OCI-M2 (cell line): ENCODE measurements around the gene PEAR1.

Experiments used
- DNase-seq: peaks from one replicate; lab custom pipeline; 2025; ENCODE audit not compliant: unreplicated experiment; lab: John Stamatoyannopoulos, UW

Gene PEAR1

GRCh38 chr1:156859523-156860112 lies 33.9 kb upstream of the PEAR1 start:
- DNase-seq: no peak

DNA sequence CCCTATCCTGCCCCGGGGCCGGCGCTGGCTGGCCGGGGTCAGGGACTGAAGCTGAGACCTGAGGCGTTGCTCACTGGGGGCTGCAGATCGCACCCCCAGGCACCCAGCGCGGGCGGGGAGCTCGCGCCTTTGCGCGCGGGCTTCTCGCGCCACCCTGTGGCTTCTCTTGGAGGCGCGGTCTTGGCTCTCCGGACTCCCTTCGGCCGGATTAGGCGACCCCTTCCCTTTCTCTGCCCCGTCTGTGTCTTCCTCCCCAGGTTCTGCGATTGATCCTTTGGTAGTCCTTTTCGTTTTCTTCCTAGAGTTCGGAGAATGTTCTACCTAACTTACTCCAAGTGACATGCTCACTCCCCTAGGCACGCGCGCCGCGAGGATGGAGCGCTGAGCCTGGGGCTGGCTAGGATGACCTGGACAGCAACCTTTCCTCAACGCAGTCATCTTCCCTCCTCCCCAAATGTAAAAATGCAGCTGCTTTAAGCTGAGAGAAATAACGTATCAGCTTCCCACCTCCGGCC lies 33.3 kb upstream of the PEAR1 start:
- no peak for DNase-seq

DNA sequence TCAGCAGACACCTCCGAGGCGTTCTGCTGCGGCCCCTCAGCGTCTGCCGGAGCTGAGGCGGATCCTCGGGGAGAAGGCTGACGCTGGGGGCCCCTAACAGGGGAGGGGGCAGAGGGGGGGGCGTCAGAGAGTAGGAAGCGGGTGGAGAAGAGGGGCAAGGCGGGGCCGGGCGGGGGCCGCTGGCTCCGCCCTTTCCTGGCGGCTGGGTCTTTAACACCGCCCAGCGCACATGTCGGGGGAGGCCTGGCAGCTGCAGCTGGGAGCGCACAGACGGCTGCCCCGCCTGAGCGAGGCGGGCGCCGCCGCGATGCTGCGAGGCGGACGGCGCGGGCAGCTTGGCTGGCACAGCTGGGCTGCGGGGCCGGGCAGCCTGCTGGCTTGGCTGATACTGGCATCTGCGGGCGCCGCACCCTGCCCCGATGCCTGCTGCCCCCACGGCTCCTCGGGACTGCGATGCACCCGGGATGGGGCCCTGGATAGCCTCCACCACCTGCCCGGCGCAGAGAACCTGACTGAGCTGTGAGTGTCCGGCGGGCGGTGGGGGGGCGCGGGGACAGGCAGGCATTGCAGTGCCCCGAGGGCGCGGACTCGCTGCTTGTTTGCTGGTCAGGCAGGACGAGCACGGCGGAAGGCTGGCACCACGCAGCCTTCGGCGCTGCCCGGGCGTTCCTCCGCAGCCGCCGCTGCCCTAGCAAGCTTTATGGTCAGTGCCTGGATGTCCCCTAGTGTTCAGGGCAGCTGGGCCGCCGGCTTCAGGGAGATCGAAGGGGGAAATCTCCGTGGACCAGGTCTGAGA lies 32.7 kb upstream of the PEAR1 start, which contains the start of gene NTRK1:
Gene NTRK1 (plus strand): TSS at position 238 of the 796 bp plus-strand sequence. CDS start 70 bp downstream, at position 308.
- DNase-seq: no peak

DNA sequence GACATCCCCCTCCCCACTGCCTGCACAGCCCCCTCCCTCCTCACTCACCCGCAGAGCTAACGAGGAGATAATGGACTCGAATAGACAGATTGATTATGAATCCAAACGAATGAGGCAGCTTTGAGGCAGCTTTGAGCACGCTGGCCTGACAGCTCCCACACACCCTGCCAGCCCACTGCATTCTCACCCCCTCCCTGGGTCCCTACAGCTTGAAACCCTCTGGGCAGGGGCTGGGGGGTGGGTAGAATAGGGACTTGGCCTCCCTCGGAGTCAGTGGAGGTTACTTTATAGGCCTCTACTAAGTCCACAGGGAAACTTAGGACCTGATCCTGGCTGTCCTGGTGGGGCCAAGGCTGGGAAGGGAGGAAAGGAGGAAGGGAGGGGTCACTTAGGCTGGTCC lies 30.9 kb upstream of the PEAR1 start:
- no peak for DNase-seq

DNA sequence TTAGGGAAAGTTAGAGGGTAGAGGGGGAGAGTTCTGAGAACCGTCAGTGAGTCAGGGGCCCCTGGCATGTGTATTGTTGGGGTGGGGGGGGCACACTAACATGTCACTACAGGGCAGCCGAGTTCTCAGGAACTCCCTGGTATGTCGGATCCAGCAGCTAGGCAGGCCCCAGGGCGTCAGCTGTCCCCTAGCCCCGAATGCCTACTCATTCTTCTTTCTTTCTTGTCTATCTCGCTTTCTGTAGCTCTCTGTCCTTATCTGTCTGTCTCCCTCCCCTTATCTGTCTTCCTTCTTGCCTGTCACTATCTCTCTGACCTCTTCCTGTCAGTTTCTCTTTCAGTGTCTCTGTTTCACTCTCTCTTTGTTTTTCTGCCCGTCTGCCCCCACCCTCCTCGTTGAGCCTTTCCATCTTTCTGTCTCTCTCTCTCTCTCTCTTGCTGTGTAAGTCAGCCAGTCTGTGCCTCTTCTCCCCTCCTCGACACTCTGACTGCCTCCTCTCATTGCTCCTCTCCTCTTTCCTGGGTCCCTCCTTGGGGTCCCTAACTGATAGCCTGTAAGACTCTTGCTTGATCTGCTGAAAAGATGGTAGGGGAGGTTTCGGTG lies 30.4 kb upstream of the PEAR1 start:
- no peak for DNase-seq

GRCh38 chr1:156863631-156864030 lies 29.9 kb upstream of the PEAR1 start:
- DNase-seq: no peak

DNA sequence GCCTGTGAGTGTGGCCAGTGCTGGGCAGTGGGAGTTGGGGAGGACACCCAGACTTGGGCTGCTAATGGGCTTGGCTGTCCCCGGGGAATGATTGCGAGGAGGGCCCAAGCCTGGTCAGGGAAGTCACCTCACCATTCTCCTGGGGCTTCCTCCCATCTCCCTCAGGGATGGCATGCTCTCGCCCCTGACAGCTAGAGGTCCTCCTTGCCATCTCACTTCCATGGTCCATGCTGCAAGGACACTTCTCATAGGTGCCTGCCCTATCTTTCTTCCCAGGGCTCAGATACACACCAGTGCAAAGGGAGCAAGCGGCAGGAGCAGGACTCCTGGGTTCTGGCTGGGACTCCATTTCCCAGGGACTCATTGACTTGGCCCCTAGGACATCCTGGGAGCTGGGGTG lies 28.7 kb upstream of the PEAR1 start:
- DNase-seq: no peak

DNA sequence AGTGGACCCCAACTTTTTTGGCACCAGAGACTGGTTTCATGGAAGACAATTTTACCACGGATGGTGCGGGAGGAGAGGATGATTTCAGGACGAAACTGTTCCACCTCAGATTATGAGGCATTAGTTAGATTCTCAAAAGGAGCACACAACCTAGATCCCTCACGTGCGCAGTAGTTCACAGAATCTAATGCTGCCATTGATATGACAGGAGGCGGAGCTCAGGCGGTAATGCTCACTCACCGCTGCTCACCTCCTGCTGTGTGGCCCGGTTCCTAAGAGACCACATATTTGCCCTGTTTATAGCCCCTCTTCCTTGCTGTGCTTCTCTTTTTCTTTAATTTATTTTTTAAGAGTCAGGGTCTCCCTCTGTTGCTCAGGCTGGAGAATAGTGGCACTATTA lies 28.3 kb upstream of the PEAR1 start:
- DNase-seq: no peak

DNA sequence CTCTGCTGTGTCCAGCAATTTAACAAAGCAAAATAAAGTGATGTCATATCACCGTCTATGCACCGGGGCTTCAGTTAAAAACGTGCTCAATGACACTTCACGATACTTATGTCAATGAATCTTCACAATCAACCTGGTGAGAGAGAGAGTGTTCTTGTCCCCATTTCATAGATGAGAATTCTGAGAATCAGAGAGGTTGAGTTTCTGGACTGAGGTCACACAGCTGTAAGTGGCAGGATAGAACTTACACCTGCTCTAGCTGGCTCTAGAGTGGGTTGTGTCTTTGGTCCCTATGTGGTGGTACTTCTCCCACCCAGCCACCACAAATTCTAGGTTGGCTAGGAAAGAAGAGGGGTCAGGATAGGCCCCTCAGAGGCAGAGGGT lies 27.7 kb upstream of the PEAR1 start:
- DNase-seq: no peak

- no peak for DNase-seq
These were observed 27.1 kb upstream of the PEAR1 start for GRCh38 chr1:156866249-156866909.

DNA sequence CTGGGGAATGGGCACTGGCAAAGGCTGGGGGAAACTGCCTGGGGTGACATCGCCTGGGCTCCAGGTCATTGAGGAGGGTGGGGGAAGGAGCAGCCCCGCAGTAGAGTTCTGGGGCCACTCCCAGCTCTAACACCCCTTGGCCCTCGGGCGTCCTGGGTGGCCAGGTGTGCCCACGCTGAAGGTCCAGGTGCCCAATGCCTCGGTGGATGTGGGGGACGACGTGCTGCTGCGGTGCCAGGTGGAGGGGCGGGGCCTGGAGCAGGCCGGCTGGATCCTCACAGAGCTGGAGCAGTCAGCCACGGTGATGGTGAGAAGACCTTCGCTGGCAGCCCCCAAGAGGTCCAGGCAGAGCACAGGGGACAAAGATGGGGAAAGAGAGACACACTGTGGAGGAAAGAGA lies 25.2 kb upstream of the PEAR1 start:
- no peak for DNase-seq

DNA sequence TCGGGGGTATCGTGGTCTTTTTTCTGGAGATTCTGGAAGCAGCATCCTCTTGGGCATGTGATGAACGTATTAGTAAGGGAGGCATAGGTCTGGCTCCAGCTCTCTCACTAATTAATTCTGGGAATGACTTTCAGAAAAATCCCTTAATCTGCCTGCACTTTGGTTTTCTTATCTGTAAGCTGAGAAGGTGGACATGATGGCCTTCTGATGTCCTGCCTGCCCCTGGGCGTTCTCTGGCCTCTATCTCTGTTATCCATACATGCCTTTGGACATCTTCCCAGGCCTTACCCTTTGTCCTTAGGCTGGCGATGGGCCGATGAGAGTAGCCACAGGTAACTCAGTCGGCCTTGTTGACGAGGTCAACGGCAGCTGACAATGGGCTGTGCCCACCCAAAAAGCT lies 24.1 kb upstream of the PEAR1 start:
- no peak for DNase-seq

DNA sequence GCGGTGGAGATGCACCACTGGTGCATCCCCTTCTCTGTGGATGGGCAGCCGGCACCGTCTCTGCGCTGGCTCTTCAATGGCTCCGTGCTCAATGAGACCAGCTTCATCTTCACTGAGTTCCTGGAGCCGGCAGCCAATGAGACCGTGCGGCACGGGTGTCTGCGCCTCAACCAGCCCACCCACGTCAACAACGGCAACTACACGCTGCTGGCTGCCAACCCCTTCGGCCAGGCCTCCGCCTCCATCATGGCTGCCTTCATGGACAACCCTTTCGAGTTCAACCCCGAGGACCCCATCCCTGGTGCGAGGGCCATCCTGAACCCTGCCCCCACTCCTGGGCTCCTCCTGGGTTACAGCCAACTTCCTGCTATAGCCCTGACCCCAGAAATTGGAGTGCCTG lies 19.9 kb upstream of the PEAR1 start:
- DNase-seq: no peak

DNA sequence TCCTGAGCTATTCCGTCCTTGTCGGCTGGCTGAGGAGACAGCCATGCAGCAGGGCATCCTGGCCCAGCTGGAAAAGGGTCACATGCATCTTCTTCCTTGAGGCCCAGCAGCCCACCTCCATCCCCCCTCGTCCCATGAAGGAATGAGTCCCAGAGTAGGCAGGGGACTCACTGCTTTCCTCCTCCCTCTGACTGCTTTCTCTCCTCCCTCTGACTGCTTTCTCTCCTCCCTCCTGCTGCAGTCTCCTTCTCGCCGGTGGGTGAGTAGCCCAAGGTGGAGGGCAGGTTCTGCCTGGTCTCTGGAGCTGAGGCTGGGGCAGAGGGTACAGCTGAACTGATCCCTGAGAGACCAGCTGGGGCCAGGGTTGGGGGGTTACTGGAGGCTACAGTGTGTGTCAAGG lies 19.4 kb upstream of the PEAR1 start:
- DNase-seq: no peak

DNA sequence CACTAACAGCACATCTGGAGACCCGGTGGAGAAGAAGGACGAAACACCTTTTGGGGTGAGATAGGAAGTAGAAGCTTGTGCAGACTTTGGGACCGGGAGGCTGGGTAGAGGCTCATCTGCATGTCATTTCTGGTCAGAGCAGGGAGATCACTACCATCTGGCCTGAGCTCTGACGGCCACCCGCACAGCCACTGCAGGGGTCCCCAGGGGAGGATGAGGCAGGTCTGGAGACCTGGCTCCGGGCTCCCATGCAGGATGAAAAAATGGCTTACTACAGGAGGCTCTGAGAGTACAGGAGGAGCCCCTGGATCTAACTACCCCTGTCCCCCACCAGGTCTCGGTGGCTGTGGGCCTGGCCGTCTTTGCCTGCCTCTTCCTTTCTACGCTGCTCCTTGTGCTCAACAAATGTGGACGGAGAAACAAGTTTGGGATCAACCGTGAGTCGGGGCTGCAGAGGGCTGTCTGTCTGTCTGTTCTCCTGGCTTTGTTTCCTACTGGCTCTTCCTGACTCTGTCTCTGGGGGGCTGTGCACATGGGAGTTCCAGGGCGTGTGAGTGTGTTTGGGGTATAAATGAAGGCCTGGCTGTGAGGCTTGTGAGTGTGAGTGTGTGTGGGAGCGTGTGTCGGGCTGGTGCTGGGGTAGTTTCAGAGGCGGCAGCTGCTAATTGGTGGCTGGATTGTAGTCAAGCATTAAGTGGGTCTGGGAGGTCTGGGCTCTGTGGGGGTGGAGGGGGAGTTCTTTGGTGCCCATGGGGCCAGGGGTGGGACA lies 18.8 kb upstream of the PEAR1 start:
- no peak for DNase-seq

DNA sequence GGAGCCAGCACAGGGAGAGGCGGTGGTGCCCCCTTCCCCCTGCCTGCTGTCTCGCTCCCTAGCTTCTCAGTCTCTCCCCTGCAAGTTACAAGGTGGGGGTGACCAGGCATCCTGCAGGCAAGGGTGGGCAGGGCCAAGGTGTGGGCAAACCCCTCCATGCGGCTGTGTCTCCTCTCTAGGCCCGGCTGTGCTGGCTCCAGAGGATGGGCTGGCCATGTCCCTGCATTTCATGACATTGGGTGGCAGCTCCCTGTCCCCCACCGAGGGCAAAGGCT lies 18.2 kb upstream of the PEAR1 start:
- no peak for DNase-seq

DNA sequence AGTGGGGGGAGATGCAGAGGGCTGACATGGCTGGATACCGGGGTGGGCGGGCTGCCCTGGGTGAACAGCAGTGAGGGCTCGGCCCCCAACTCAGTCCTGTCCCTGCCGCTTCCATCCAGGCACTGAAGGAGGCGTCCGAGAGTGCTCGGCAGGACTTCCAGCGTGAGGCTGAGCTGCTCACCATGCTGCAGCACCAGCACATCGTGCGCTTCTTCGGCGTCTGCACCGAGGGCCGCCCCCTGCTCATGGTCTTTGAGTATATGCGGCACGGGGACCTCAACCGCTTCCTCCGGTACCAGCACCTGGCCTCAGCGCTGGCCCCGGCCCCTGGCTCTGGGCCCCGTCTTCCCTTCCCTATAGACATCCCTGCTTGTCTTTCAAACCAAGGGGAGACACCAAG lies 17.2 kb upstream of the PEAR1 start:
- DNase-seq: no peak

- no peak for DNase-seq
These were observed 15.9 kb upstream of the PEAR1 start for GRCh38 chr1:156877433-156878170.

DNA sequence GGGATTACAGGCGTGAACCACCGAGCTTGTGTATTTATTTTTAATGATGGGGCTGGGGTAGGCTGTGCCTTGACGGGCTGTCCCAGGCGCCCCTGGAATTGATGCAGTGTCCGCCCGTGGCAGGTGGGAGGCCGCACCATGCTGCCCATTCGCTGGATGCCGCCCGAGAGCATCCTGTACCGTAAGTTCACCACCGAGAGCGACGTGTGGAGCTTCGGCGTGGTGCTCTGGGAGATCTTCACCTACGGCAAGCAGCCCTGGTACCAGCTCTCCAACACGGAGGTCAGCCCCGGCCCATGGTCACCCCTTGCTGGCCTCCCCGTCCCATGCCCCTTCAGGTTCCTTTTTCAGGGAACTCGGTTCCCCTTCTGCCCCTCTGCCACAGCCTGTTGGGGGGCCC lies 13.6 kb upstream of the PEAR1 start:
- no peak for DNase-seq

DNA sequence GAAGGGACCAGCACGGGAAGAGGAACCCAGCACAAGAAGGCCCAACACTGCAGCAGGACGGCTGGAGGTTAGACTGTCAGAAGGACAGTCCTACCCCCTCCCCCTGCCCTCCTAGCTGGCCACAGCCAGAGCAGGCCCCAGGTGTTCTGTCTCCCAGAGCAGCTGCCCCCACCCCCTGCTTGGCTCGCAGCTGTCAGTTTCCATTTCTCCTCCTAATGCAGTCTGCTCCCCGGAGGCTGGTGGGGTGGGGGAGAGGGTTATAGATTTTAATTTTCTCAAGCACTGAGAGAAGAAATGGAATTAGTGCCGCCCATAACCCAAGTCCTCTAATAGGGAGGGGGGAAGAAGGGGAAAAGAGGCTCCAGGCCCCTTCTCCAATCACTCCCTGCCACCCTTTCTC lies 13.0 kb upstream of the PEAR1 start:
- no peak for DNase-seq

GRCh38 chr1:156881101-156881500 lies 12.4 kb upstream of the PEAR1 start:
- DNase-seq: no peak
